VCaP (cell line): Measurements from ENCODE around the gene UPP1.

Experiments
- H3K27ac ChIP-seq: fragments of 450-650 bp; 2 replicates; pipeline ENCODE4 v1.5.1; 2017
- CTCF ChIP-seq: fragments of 450-650 bp; conservative IDR thresholded peaks from 2 replicates; pipeline ENCODE4 v1.5.1; 2017; ENCODE audit warnings: mild to moderate bottlenecking, moderate library complexity

Gene UPP1

DNA sequence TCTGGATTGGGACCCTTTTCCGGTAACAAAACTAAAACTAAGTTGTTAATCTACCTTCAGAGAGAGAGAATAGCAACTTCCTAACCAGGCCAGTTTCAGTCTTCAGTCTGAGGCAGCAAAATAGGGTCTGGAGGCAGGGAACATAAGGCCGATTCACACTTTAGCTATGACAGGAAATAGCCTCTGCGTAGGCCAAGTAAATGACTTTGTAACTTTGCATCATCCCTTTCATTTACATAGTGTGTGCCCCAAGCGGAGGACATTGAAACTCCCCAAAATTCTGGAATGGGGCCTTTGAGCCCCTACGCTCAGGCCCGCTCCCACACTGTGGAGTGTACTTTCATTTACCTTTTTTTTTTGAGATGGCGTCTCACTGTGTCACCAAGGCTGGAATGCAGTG lies 1.7 kb upstream of the UPP1 start:
- TF ChIP-seq CTCF = no peak
- peak overlapping the region; percentile 92 for H3K27ac ChIP-seq

DNA sequence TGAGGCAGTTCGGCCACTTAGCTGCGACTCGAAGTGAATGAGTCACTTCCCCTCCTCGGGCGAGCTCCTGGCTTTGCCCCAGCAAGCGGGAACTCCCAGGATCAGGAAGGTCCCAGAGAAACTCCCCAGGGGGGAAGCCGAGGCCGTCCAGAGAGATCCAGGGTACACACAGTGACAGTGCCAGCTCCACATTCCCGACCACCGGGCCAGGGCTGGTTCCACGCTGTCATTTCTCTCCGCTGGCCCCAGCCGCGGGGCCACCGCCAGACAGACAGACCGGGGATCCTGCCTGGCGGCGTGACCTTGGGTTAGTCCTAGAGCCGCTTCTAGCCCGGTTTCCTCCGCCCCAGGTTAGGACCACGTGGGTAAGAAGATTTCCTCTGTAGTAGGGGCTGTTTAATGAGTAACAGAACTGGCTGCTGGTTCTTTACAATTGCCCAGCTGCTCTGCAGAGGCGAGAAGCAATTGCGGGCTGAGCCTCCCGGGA lies 463 bp upstream of the UPP1 start:
- peak overlapping the region; percentile 92 for H3K27ac ChIP-seq

DNA sequence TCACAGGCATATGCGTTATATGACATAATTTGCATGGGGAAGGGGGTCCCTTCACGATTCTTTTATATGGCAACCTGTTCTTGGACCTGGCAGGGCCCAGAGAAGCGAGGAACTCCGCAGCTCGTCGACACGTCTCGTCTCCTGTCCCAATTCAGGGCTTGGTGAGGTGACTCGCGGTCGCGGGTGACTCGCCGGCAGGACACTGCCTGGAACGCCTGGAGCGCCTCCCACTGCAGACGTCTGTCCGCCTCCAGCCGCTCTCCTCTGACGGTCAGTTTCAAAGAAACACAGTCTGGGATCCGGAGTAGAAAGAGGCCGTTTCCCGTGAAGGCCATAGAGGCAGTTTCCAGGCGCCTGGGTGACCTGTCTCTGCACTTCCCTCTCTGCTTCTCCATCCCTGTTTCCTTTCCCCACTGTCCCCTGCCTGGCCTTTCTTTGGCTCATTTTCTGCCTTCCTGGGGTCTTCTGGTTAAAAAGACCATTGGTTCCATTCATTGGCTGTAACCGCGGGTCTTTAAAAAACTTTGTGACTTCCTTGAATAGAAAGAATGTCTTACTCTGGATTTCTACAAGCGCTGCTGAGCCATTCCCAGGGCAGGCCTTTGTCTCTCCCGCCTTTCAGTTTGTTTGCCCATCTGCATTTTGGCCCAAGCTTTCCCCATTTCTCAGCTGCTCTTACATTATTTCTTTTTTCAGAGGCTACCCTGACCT lies 1.2 kb downstream of the UPP1 start:
- TF ChIP-seq CTCF = no peak
- 0 out of 2 replicates have a peak overlapping the region, but pooled peaks have one; percentile 92 for H3K27ac ChIP-seq

More for the DNA sequence above, 463 bp upstream of the UPP1 start:
- TF ChIP-seq CTCF = no peak

- TF ChIP-seq CTCF = no peak
- no peak overlapping the region for H3K27ac ChIP-seq
Observed at GRCh38 chr7:48091506-48092433, 2.7 kb downstream of the UPP1 start.

DNA sequence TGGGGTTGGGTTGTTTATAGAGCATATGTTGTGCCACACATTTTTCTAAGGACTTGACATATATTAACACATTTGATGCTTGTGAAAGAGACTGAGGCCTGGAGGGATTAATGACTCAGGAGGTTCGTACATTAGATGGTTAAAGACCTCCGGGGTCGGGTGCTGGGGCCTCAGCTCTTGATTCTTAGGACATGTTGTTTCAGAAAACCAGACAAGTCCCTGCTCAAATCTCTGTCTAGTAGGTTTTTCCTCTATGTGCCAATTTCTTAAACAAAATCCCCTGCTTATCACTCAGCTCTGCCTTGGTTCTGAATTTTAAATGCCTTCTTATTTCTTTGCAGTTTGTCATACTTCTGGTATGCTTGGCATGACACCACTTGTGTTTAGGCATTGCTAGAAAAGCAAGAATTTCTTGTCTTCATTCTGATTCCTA lies 5.8 kb downstream of the UPP1 start:
- TF ChIP-seq CTCF = no peak
- H3K27ac ChIP-seq = no peak overlapping the region

- TF ChIP-seq CTCF = no peak
- H3K27ac ChIP-seq = no peak overlapping the region
Observed at GRCh38 chr7:48096273-48096672, 7.2 kb downstream of the UPP1 start.
